GM12878 (cell line): ENCODE data around the gene CR1. TPM values are rescaled to one million over a fixed set of nuclear protein-coding genes. Genes with fewer than 3 reads are reported as not detected.

Experiments
- ATAC-seq: fragments of 200-7000 bp; cut with Tn5 transposase; 3 replicates; pipeline ENCODE4 v1.9.1; 2020; ENCODE audit warnings: mild to moderate bottlenecking, moderate library complexity
- BruUV-seq: library from RNA; stranded (reverse); fragments of 400-500 nt; replicated peaks from 2 replicates; lab custom pipeline; 2021; lab: Mats Ljungman, UMichigan
- CTCF ChIA-PET: fragments of 300-600 bp; sonication (Branson Sonifier 250); formaldehyde crosslinking; extraction: SDS; loops from one replicate; lab custom pipeline; 2021; ENCODE audit warnings: inconsistent platforms; lab: Yijun Ruan, JAX
- POLR2A ChIA-PET: fragments of 350-600 bp; formaldehyde crosslinking; extraction: SDS; loops from one replicate; lab custom pipeline; 2021; ENCODE audit warnings: inconsistent platforms; lab: Charles Lee
- RAD21 ChIA-PET: fragments of 300-600 bp; sonication (Branson Sonifier 250); formaldehyde crosslinking; loops from one replicate; lab custom pipeline; 2023; ENCODE audit warnings: antibody characterized with exemption; ENCODE audit not compliant: unreplicated experiment; lab: Charles Lee
- SMC1A ChIA-PET: fragments of 300-600 bp; sonication (Branson Sonifier 250); formaldehyde crosslinking; loops from one replicate; lab custom pipeline; 2023; ENCODE audit not compliant: unreplicated experiment, uncharacterized antibody; lab: Charles Lee
- DNase-seq: peaks from one replicate; pipeline ENCODE4 v3.0.0-alpha.2; 2011; ENCODE audit warnings: low read depth, low spot score
- FAIRE-seq: peaks from 3 replicates; lab custom pipeline; 2011; peaks lifted over from hg19 to GRCh38; lab: Jason Lieb, UNC
- H2AFZ ChIP-seq: 2 replicates; pipeline ENCODE4 v1.6.0; 2011; ENCODE audit warnings: low read depth, low read length, control low read depth; ENCODE audit not compliant: control insufficient read depth
- H3K27ac ChIP-seq: 2 replicates; pipeline ENCODE4 v1.5.1; 2011; ENCODE audit warnings: control low read depth; ENCODE audit not compliant: control insufficient read depth, insufficient read depth
- H3K27me3 ChIP-seq, 2 experiments: replicated peaks in 1 of 2; 2 replicates each; pipeline versions ENCODE4 v1.6.0 to v1.6.1; 2011; ENCODE audit warnings: low read length in 1 of 2; ENCODE audit not compliant: control insufficient read depth in 2 of 2, insufficient read depth in 2 of 2
- H3K36me3 ChIP-seq, 2 experiments: 2 replicates each; pipeline ENCODE4 v1.5.1; 2011; ENCODE audit warnings: low read length in 1 of 2; ENCODE audit not compliant: control insufficient read depth in 2 of 2, insufficient read depth in 2 of 2
- H3K4me1 ChIP-seq: 2 replicates; pipeline ENCODE4 v1.6.1; 2011; ENCODE audit warnings: mild to moderate bottlenecking, low read length, moderate library complexity, mixed read lengths; ENCODE audit not compliant: control insufficient read depth, insufficient read depth
- H3K4me2 ChIP-seq: 2 replicates; pipeline ENCODE4 v1.6.0; 2011; ENCODE audit warnings: control low read depth; ENCODE audit not compliant: control insufficient read depth, insufficient read depth
- H3K4me3 ChIP-seq: fragments of 200-600 bp; sonication (generic); 2 replicates; pipeline ENCODE4 v1.5.1; 2016
- H3K79me2 ChIP-seq: 2 replicates; pipeline ENCODE4 v1.6.0; 2011; ENCODE audit warnings: low read length; ENCODE audit not compliant: control insufficient read depth, insufficient read depth
- H3K9ac ChIP-seq: 2 replicates; pipeline ENCODE4 v1.8.0; 2011; ENCODE audit warnings: low read length, control low read depth, mixed read lengths; ENCODE audit not compliant: control insufficient read depth, insufficient read depth
- H3K9me3 ChIP-seq: replicated peaks from 3 replicates; pipeline ENCODE4 v1.5.1; 2011; ENCODE audit warnings: mild to moderate bottlenecking, low read length; ENCODE audit not compliant: control insufficient read depth, insufficient read depth
- H4K20me1 ChIP-seq: 2 replicates; pipeline ENCODE4 v1.6.0; 2011; ENCODE audit not compliant: control insufficient read depth, insufficient read depth
- ATF3 ChIP-seq: IDR thresholded peaks from 2 replicates; pipeline ENCODE4 v1.6.1; 2011; ENCODE audit warnings: low read depth, mild to moderate bottlenecking, low read length, moderate library complexity, borderline replicate concordance; ENCODE audit errors: extremely low read depth
- E2F4 ChIP-seq: IDR thresholded peaks from 2 replicates; pipeline ENCODE4 v1.6.1; 2012; ENCODE audit warnings: low read depth, low read length, improper control_type of control experiment
- FOS ChIP-seq: IDR thresholded peaks from 3 replicates; pipeline ENCODE4 v1.6.1; 2011; ENCODE audit warnings: borderline replicate concordance; ENCODE audit not compliant: insufficient read length; ENCODE audit errors: extremely low read depth
- FOXM1 ChIP-seq: IDR thresholded peaks from 2 replicates; pipeline ENCODE4 v1.6.1; 2012; ENCODE audit warnings: low read depth, mild to moderate bottlenecking, inconsistent platforms, low read length, moderate library complexity
- HDAC2 ChIP-seq: fragments of 200-600 bp; sonication (generic); IDR thresholded peaks from 2 replicates; pipeline ENCODE4 v1.6.1; 2017
- REST ChIP-seq: IDR thresholded peaks from 2 replicates; pipeline ENCODE4 v1.6.1; 2012; ENCODE audit warnings: mild to moderate bottlenecking, low read depth, low read length
- SPI1 ChIP-seq: IDR thresholded peaks from 2 replicates; pipeline ENCODE4 v1.6.1; 2011; ENCODE audit warnings: low read depth, mild to moderate bottlenecking, low read length, moderate library complexity, borderline replicate concordance; ENCODE audit not compliant: insufficient read depth
- SREBF1 ChIP-seq: IDR thresholded peaks from 2 replicates; pipeline ENCODE4 v1.6.1; 2012; ENCODE audit warnings: mild to moderate bottlenecking, low read length
- STAT3 ChIP-seq: IDR thresholded peaks from 2 replicates; pipeline ENCODE4 v1.6.1; 2011; ENCODE audit warnings: low read depth, low read length, improper control_type of control experiment
- TAF1 ChIP-seq: IDR thresholded peaks from 2 replicates; pipeline ENCODE4 v1.6.1; 2011; ENCODE audit warnings: mild to moderate bottlenecking, low read depth, low read length, borderline replicate concordance
- ZBTB40 ChIP-seq: fragments of 450-650 bp; IDR thresholded peaks from 2 replicates; pipeline ENCODE4 v1.6.1; 2016; ENCODE audit warnings: mild to moderate bottlenecking, moderate library complexity, borderline replicate concordance
- WGBS: methylation state at CpG from one replicate; pipeline ENCODE4 v1.1.6; 2016; ENCODE audit warnings: low lambda C conversion rate; ENCODE audit not compliant: insufficient replicate concordance, insufficient coverage; ENCODE audit errors: missing lambda C conversion rate; 5-methylcytosine and 5-hydroxymethylcytosine counted together
- in situ Hi-C: fragments of 300-500 bp; cut with MboI; formaldehyde crosslinking; loops from 9 replicates; pipeline ENCODE4 v1.14.3; 2018; ENCODE audit warnings: mixed read lengths
- intact Hi-C: fragments of 100-400 bp; cut with micrococcal nuclease; formaldehyde crosslinking; loops from one replicate; pipeline ENCODE4 v1.14.2; 2022; ENCODE audit not compliant: unreplicated experiment
- polyA plus RNA-seq, 11 experiments: library from polyadenylated mRNA; depleted of rRNA in 4 of 11; unstranded in 6 of 11; stranded (reverse) in 5 of 11; fragments of >200 nt; fragmentation: Nextera tagmentation in 4 of 11; fragmentation: Illumina TruSeq in 1 of 11; extraction: Ambion mirVana in 4 of 11; extraction: Trizol in 1 of 11; gene quantifications; 1 replicate in 1 of 11; 2 replicates in 10 of 11; pipeline versions ENCODE4 v1.2.1 to v1.2.3, GENCODE V29; 2011 to 2016; ENCODE audit warnings: inconsistent platforms in 2 of 11, missing spikeins in 2 of 11, low read depth in 1 of 11
- total RNA-seq, 4 experiments: library from RNA; depleted of rRNA in 3 of 4; stranded (reverse); fragments of >200 nt in 3 of 4; fragmentation: Illumina TruSeq in 1 of 4; extraction: Trizol in 1 of 4; gene quantifications; 2 replicates each; pipeline versions ENCODE4 v1.2.1 to v1.2.3, GENCODE V29; 2013 to 2021

CR1 gene
- total and polyA plus RNA-seq, 10 of the 15 experiments (the other 5 are each of a cell fraction or from before 2014, with no cell fraction given), result 0.30 to 8.0 (median 4.3) TPM

- TF ChIP-seq ZBTB40 (no peak), SREBF1 (no peak), ATF3 (no peak), SPI1 (no peak), E2F4 (no peak)
These were observed 9.8 kb upstream of the CR1 start (continued) for GRCh38 chr1:207486198-207486597.

GRCh38 chr1:207487636-207488035 is 8.3 kb upstream of the CR1 start:
- no peak for ATAC-seq
- BruUV-seq, result no TSS peak
- SMC1A ChIA-PET, result interaction anchor here (1.1 kb wide), 1 partner anchor 10 kb away, joined by 4 read pairs; no protein-coding TSS in a partner anchor
- intact Hi-C loops, result no loop called here
- Histone ChIP-seq H4K20me1 (no peaks in the 10 kb centered on the region), H2AFZ (no peak overlapping the region), H3K4me3 (no peak overlapping the region), H3K9ac (no peak overlapping the region), H3K27me3 (no peaks in the 10 kb centered on the region), H3K36me3 (no peaks in the 10 kb centered on the region; a peak in 1 of 4 replicates), H3K9me3 (no peaks in the 10 kb centered on the region), H3K79me2 (no peaks in the 10 kb centered on the region), H3K4me1 (no peaks in the 10 kb centered on the region), H3K4me2 (no peak overlapping the region), H3K27ac (no peak overlapping the region)
- no peak for DNase-seq
- FAIRE-seq, result no peak
- RAD21 ChIA-PET, result no interaction called here
- CTCF ChIA-PET, result interaction anchor here (0.7 to 1.7 kb wide), 3 partner anchors 12 to 645 kb away, joined by 3 to 5 read pairs (median 3); no protein-coding TSS in a partner anchor
- POLR2A ChIA-PET, result no interaction called here
- WGBS, result 100% methylated on average over 4 of the region's 4 CpGs
- in situ Hi-C loops, result no loop called here
- no peak for TF ChIP-seq HDAC2
- no peak for TF ChIP-seq FOS
- no peak for TF ChIP-seq REST
- no peak for TF ChIP-seq STAT3
- no peak for TF ChIP-seq ATF3
- TF ChIP-seq TAF1, result no peak
- no peak for TF ChIP-seq FOXM1
